ENCODE measurements around the gene FBRS.

FBRS gene

DNA sequence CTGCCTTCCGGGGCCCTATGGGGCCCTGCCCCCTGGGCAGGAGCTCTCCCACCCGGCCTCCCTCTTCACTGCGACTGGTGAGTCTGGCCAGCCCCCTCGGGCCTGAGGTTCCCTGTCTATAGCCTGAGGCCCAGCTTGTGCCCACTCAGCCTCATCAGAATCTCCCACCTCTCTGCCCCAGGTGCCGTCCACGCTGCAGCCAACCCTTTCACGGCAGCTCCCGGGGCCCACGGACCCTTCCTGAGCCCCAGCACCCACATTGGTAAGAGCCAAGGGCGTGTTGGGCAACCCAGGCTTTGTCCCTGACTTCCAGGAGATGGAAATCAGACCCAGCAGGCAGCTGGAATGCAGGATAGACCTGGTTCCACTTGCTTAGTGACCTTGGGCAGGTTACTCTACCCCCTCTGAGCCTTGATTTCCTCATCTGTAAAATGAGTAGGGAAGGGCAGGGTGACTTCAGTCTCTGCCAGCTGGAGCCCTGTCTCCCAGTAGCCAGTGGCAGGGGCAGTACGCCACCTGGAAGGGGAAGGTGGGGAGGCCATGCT lies 9.2 kb downstream of the FBRS start:
- H3K9me3 ChIP-seq (ENCODE audit: low read length), result no peaks in the 10 kb centered on the region
- no peaks in the 10 kb centered on the region for H3K27me3 ChIP-seq (ENCODE audit: control insufficient read depth in 1 of 2, insufficient read depth in 2 of 2, low read length in 2 of 2)
- H3K27ac ChIP-seq (ENCODE audit: low read depth, low read length), result no peak overlapping the region
- no peak overlapping the region for H3K9ac ChIP-seq (ENCODE audit: low read length)
- H3K4me3 ChIP-seq (ENCODE audit: low read depth in 1 of 2, low read length in 2 of 2), result no peak overlapping the region
- peaks cover 15% of the 10 kb centered on the region for H3K4me1 ChIP-seq (ENCODE audit: insufficient read depth, low read length)
- H3K36me3 ChIP-seq (ENCODE audit: insufficient read depth, low read length), result peaks cover 73% of the 10 kb centered on the region

DNA sequence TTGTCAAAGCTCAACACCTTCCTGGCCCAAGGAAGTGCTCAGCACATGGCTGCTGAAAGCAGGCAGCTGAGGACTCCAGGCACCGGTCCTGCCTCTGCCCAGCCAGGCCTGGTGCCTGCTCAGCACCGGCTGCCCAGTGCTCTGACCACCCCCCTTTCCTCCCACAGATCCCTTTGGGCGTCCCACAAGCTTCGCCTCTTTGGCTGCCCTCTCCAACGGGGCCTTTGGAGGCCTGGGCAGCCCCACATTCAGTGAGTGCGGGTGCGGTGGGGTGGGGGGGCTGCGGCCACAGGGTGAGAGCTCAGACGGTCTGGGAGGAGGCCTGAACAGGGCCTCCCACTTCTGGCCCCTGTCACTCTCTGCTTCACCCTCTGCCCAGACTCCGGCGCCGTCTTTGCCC lies 10.2 kb downstream of the FBRS start:
- Histone ChIP-seq H3K4me1 (ENCODE audit: insufficient read depth, low read length) (peaks cover 5% of the 10 kb centered on the region), H3K36me3 (ENCODE audit: insufficient read depth, low read length) (peaks cover 63% of the 10 kb centered on the region), H3K27me3 (ENCODE audit: control insufficient read depth in 1 of 2, insufficient read depth in 2 of 2, low read length in 2 of 2) (no peaks in the 10 kb centered on the region), H3K27ac (ENCODE audit: low read depth, low read length) (no peak overlapping the region), H3K9me3 (ENCODE audit: low read length) (no peaks in the 10 kb centered on the region), H3K9ac (ENCODE audit: low read length) (no peak overlapping the region), H3K4me3 (ENCODE audit: low read depth in 1 of 2, low read length in 2 of 2) (no peak overlapping the region)

GRCh38 chr16:30669026-30669902 lies 11.0 kb downstream of the FBRS start:
- Histone ChIP-seq H3K27ac (ENCODE audit: low read depth, low read length) (no peak overlapping the region), H3K27me3 (ENCODE audit: control insufficient read depth in 1 of 2, insufficient read depth in 2 of 2, low read length in 2 of 2) (no peaks in the 10 kb centered on the region), H3K36me3 (ENCODE audit: insufficient read depth, low read length) (peaks cover 58% of the 10 kb centered on the region), H3K4me3 (ENCODE audit: low read depth in 1 of 2, low read length in 2 of 2) (no peak overlapping the region), H3K9ac (ENCODE audit: low read length) (no peak overlapping the region), H3K4me1 (ENCODE audit: insufficient read depth, low read length) (no peaks in the 10 kb centered on the region), H3K9me3 (ENCODE audit: low read length) (no peaks in the 10 kb centered on the region)

GRCh38 chr16:30669903-30670824 lies 11.9 kb downstream of the FBRS start:
- Histone ChIP-seq H3K4me1 (ENCODE audit: insufficient read depth, low read length) (no peaks in the 10 kb centered on the region), H3K27ac (ENCODE audit: low read depth, low read length) (no peak overlapping the region), H3K36me3 (ENCODE audit: insufficient read depth, low read length) (peaks cover 50% of the 10 kb centered on the region), H3K9me3 (ENCODE audit: low read length) (no peaks in the 10 kb centered on the region), H3K27me3 (ENCODE audit: control insufficient read depth in 1 of 2, insufficient read depth in 2 of 2, low read length in 2 of 2) (no peaks in the 10 kb centered on the region), H3K9ac (ENCODE audit: low read length) (no peak overlapping the region), H3K4me3 (ENCODE audit: low read depth in 1 of 2, low read length in 2 of 2) (no peak overlapping the region)

DNA sequence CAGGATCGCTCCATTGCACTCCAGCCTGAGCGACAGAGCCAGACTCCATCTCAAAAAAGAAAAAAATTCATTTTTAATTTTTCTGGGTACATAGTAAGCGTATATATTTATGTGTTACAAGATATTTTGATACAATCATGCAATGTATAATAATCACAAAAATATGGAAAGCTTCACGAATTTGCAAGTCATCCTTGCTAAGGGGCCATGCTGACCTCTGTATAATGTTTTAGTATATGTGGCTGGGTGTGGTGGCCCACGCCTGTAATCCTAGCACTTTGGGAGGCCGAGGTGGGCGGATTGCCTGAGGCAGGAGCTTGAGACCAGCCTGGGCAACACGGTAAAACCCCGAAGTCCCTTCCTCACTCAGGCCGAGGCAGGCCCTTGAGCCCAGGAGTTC lies 16.9 kb downstream of the FBRS start:
- Histone ChIP-seq H3K9me3 (ENCODE audit: low read length) (no peaks in the 10 kb centered on the region), H3K27me3 (ENCODE audit: control insufficient read depth in 1 of 2, insufficient read depth in 2 of 2, low read length in 2 of 2) (no peaks in the 10 kb centered on the region), H3K27ac (ENCODE audit: low read depth, low read length) (no peak overlapping the region), H3K36me3 (ENCODE audit: insufficient read depth, low read length) (peaks cover 8% of the 10 kb centered on the region), H3K4me1 (ENCODE audit: insufficient read depth, low read length) (no peaks in the 10 kb centered on the region), H3K9ac (ENCODE audit: low read length) (no peak overlapping the region), H3K4me3 (ENCODE audit: low read depth in 1 of 2, low read length in 2 of 2) (no peak overlapping the region)

GRCh38 chr16:30677931-30678585 lies 19.8 kb downstream of the FBRS start:
- Histone ChIP-seq H3K9ac (ENCODE audit: low read length) (no peak overlapping the region), H3K4me1 (ENCODE audit: insufficient read depth, low read length) (no peaks in the 10 kb centered on the region), H3K9me3 (ENCODE audit: low read length) (no peaks in the 10 kb centered on the region), H3K27ac (ENCODE audit: low read depth, low read length) (no peak overlapping the region), H3K27me3 (ENCODE audit: control insufficient read depth in 1 of 2, insufficient read depth in 2 of 2, low read length in 2 of 2) (no peaks in the 10 kb centered on the region), H3K36me3 (ENCODE audit: insufficient read depth, low read length) (no peaks in the 10 kb centered on the region), H3K4me3 (ENCODE audit: low read depth in 1 of 2, low read length in 2 of 2) (no peak overlapping the region)

DNA sequence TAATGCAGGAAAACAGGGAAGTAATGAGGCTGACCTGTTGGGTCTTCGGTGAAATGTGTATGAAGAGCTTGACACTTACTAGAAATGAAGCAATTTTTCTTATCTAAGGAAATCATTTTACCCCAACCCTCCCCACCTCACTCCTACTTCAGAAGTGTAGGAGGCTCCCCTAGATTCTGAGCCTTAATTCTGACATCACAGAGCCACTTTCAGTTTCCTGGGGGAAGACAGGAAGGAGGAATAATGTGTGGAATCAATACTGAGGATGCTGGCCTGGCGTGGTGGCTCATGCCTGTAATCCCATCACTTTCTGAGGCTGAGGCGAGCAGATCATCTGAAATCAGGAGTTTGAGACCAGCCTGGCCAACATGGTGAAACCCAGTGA lies 20.3 kb downstream of the FBRS start:
- H3K9ac ChIP-seq (ENCODE audit: low read length), result no peak overlapping the region
- no peak overlapping the region for H3K27ac ChIP-seq (ENCODE audit: low read depth, low read length)
- no peaks in the 10 kb centered on the region for H3K9me3 ChIP-seq (ENCODE audit: low read length)
- H3K27me3 ChIP-seq (ENCODE audit: control insufficient read depth in 1 of 2, insufficient read depth in 2 of 2, low read length in 2 of 2), result no peaks in the 10 kb centered on the region
- no peaks in the 10 kb centered on the region for H3K4me1 ChIP-seq (ENCODE audit: insufficient read depth, low read length)
- no peak overlapping the region for H3K4me3 ChIP-seq (ENCODE audit: low read depth in 1 of 2, low read length in 2 of 2)
- no peaks in the 10 kb centered on the region for H3K36me3 ChIP-seq (ENCODE audit: insufficient read depth, low read length)

DNA sequence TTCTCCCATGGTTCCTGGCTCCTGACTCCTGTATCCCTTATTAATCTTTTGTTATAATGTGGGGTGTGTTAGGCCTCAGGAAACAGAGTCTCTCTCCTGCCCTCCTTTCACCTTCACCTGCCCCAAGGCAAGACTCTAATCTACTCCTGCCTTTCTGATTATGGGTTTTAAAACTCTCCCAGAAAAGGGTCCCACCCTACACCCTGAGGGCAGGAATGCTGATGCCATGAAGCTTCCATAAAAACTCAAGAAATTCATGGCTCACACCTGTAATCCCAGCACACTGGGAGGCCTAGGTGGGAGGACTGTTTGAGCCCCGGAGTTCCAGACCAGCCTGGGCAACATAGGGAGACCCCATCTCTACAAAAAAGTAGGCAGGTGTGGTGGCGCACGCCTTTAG lies 22.1 kb downstream of the FBRS start:
- Histone ChIP-seq H3K9me3 (ENCODE audit: low read length) (no peaks in the 10 kb centered on the region), H3K27ac (ENCODE audit: low read depth, low read length) (no peak overlapping the region), H3K27me3 (ENCODE audit: control insufficient read depth in 1 of 2, insufficient read depth in 2 of 2, low read length in 2 of 2) (no peaks in the 10 kb centered on the region), H3K4me1 (ENCODE audit: insufficient read depth, low read length) (no peaks in the 10 kb centered on the region), H3K9ac (ENCODE audit: low read length) (no peak overlapping the region), H3K4me3 (ENCODE audit: low read depth in 1 of 2, low read length in 2 of 2) (no peak overlapping the region), H3K36me3 (ENCODE audit: insufficient read depth, low read length) (no peaks in the 10 kb centered on the region)

DNA sequence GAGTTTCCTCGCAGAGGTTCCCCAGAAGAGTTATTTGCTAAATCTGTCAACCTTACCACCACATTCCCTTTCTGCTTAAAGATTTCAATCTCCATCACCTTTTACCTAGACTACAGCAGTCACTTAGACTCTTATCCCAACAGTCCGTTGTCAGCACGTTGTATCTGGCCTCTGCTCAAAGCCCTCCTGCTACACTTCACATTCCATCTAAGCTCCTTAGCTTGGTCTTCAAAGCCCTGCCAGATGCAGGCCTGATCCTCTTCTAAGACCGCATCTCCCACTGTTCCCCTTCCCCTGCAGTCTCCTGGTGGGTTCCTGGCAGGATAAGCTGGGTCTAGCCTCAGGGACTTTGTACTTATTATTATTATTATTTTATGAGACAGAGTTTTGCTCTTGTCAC lies 30.5 kb downstream of the FBRS start:
- no peak overlapping the region for H3K4me3 ChIP-seq (ENCODE audit: low read depth in 1 of 2, low read length in 2 of 2)
- H3K27me3 ChIP-seq (ENCODE audit: control insufficient read depth in 1 of 2, insufficient read depth in 2 of 2, low read length in 2 of 2), result no peaks in the 10 kb centered on the region
- no peak overlapping the region for H3K27ac ChIP-seq (ENCODE audit: low read depth, low read length)
- no peak overlapping the region for H3K9ac ChIP-seq (ENCODE audit: low read length)
- no peaks in the 10 kb centered on the region for H3K9me3 ChIP-seq (ENCODE audit: low read length)
- H3K4me1 ChIP-seq (ENCODE audit: insufficient read depth, low read length), result peaks cover 2% of the 10 kb centered on the region
- no peaks in the 10 kb centered on the region for H3K36me3 ChIP-seq (ENCODE audit: insufficient read depth, low read length)

- H3K4me3 ChIP-seq (ENCODE audit: low read depth in 1 of 2, low read length in 2 of 2), result no peak overlapping the region
- peaks cover 6% of the 10 kb centered on the region for H3K4me1 ChIP-seq (ENCODE audit: insufficient read depth, low read length)
- H3K9ac ChIP-seq (ENCODE audit: low read length), result no peak overlapping the region
- H3K9me3 ChIP-seq (ENCODE audit: low read length), result no peaks in the 10 kb centered on the region
- no peaks in the 10 kb centered on the region for H3K27me3 ChIP-seq (ENCODE audit: control insufficient read depth in 1 of 2, insufficient read depth in 2 of 2, low read length in 2 of 2)
- no peaks in the 10 kb centered on the region for H3K36me3 ChIP-seq (ENCODE audit: insufficient read depth, low read length)
- H3K27ac ChIP-seq (ENCODE audit: low read depth, low read length), result no peak overlapping the region
Measured at GRCh38 chr16:30691907-30692306, 33.7 kb downstream of the FBRS start.

All from muscle layer of colon (tissue), 2 donors.